Measurements from ENCODE around the gene LCP1. TPM values are rescaled to one million over a fixed set of nuclear protein-coding genes. Genes with fewer than 3 reads are reported as not detected.

LCP1 gene
- total and polyA plus RNA-seq, 4 donors, result 42.9 to 539 (median 158) TPM

GRCh38 chr13:46119883-46120614, 61.9 kb downstream of the LCP1 start:
- H3K4me3 ChIP-seq, result no peak overlapping the region
- 47 to 62% methylated on average over 6 of the region's 6 CpGs for WGBS, 2 donors
- TF ChIP-seq, protein P1, sequence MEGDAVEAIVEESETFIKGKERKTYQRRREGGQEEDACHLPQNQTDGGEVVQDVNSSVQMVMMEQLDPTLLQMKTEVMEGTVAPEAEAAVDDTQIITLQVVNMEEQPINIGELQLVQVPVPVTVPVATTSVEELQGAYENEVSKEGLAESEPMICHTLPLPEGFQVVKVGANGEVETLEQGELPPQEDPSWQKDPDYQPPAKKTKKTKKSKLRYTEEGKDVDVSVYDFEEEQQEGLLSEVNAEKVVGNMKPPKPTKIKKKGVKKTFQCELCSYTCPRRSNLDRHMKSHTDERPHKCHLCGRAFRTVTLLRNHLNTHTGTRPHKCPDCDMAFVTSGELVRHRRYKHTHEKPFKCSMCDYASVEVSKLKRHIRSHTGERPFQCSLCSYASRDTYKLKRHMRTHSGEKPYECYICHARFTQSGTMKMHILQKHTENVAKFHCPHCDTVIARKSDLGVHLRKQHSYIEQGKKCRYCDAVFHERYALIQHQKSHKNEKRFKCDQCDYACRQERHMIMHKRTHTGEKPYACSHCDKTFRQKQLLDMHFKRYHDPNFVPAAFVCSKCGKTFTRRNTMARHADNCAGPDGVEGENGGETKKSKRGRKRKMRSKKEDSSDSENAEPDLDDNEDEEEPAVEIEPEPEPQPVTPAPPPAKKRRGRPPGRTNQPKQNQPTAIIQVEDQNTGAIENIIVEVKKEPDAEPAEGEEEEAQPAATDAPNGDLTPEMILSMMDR (IDR thresholded peaks at IDR 0.05; ENCODE audit: control extremely low read depth, extremely low read depth), result no peak
- DNase-seq (no peak), ATAC-seq (ENCODE audit: insufficient read depth, low FRiP score) (peak; percentile 87)
- no peaks in the 10 kb centered on the region for H3K36me3 ChIP-seq (ENCODE audit: control insufficient read depth in 4 of 4, insufficient read depth in 4 of 4, low read length in 4 of 4)
- no peak overlapping the region for H3K9ac ChIP-seq (ENCODE audit: insufficient read depth in 1 of 2, low read length in 2 of 2)
- H3K27me3 ChIP-seq (ENCODE audit: control insufficient read depth in 3 of 3, insufficient read depth in 3 of 3, low read length in 2 of 3), result no peaks in the 10 kb centered on the region
- no peaks in the 10 kb centered on the region for H3K9me3 ChIP-seq (ENCODE audit: control insufficient read depth in 4 of 4, insufficient read depth in 3 of 4, low read length in 3 of 4)
- H3K4me1 ChIP-seq (ENCODE audit: control insufficient read depth in 5 of 5, insufficient read depth in 5 of 5, low read length in 5 of 5), result peaks cover 0 to 4% (median 0%) of the 10 kb centered on the region in 5 donors
- H3K27ac ChIP-seq (ENCODE audit: low read depth in 1 of 2, low read length in 1 of 2), result no peak overlapping the region

GRCh38 chr13:46116653-46117502, 65.1 kb downstream of the LCP1 start:
- Histone ChIP-seq H3K36me3 (ENCODE audit: control insufficient read depth in 4 of 4, insufficient read depth in 4 of 4, low read length in 4 of 4) (no peaks in the 10 kb centered on the region), H3K27me3 (ENCODE audit: control insufficient read depth in 3 of 3, insufficient read depth in 3 of 3, low read length in 2 of 3) (no peaks in the 10 kb centered on the region), H3K4me3 (no peak overlapping the region), H3K4me1 (ENCODE audit: control insufficient read depth in 5 of 5, insufficient read depth in 5 of 5, low read length in 5 of 5) (peaks cover 0 to under 1% (median 0%) of the 10 kb centered on the region in 5 donors), H3K27ac (ENCODE audit: low read depth in 1 of 2, low read length in 1 of 2) (no peak overlapping the region), H3K9me3 (ENCODE audit: control insufficient read depth in 4 of 4, insufficient read depth in 3 of 4, low read length in 3 of 4) (peaks cover 0 to 2% (median 0%) of the 10 kb centered on the region in 4 donors), H3K9ac (ENCODE audit: insufficient read depth in 1 of 2, low read length in 2 of 2) (no peak overlapping the region)
- DNase-seq (no peak), ATAC-seq (ENCODE audit: insufficient read depth, low FRiP score) (no peak)
- TF ChIP-seq, protein P1 (IDR thresholded peaks at IDR 0.05; ENCODE audit: control extremely low read depth, extremely low read depth), result no peak
- 80 to 85% methylated on average over 4 of the region's 4 CpGs for WGBS, 2 donors

DNA sequence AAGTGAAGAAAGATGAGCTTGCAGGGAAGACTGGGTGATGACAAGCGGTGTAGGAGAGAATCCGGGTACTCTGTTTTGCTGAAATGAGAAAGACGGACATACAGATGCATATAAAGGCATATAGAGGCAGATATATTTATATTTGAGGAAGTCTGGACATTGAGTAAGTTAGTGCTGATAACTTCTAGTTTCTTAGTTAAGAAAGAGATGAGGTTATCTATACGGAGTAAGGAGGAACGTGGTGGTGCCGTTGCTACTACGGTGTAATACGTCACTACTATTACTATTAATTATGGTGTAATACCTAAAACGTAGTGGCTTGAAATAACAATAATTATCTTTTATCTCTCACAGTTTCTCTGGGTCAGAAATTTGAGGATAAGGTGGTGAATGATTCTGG, 67.4 kb downstream of the LCP1 start:
- no peaks in the 10 kb centered on the region for H3K36me3 ChIP-seq (ENCODE audit: control insufficient read depth in 4 of 4, insufficient read depth in 4 of 4, low read length in 4 of 4)
- no peaks in the 10 kb centered on the region for H3K4me1 ChIP-seq (ENCODE audit: control insufficient read depth in 5 of 5, insufficient read depth in 5 of 5, low read length in 5 of 5)
- DNase-seq (no peak), ATAC-seq (ENCODE audit: insufficient read depth, low FRiP score) (no peak)
- no peak overlapping the region for H3K9ac ChIP-seq (ENCODE audit: insufficient read depth in 1 of 2, low read length in 2 of 2)
- H3K4me3 ChIP-seq, result no peak overlapping the region
- WGBS, 2 donors, result 51 to 78% methylated on average over 9 of the region's 9 CpGs
- H3K9me3 ChIP-seq (ENCODE audit: control insufficient read depth in 4 of 4, insufficient read depth in 3 of 4, low read length in 3 of 4), result peaks cover 0 to 2% (median 0%) of the 10 kb centered on the region in 4 donors
- H3K27me3 ChIP-seq (ENCODE audit: control insufficient read depth in 3 of 3, insufficient read depth in 3 of 3, low read length in 2 of 3), result peaks cover 0 to 2% (median 0%) of the 10 kb centered on the region in 3 donors
- no peak overlapping the region for H3K27ac ChIP-seq (ENCODE audit: low read depth in 1 of 2, low read length in 1 of 2)
- TF ChIP-seq, protein P1 (IDR thresholded peaks at IDR 0.05; ENCODE audit: control extremely low read depth, extremely low read depth), result no peak
